Ascending aorta (tissue), 2 donors: Measurements from ENCODE around the gene KRABD2.
"Not testable (repeated sequence)": the region's sequence is repeated elsewhere in the genome, so short reads cannot be mapped to it uniquely, and the experiment has no call there.

Source experiments
- DNase-seq, 2 donors: peaks; one replicate each; pipeline ENCODE4 v3.0.0-alpha.2; 2019; ENCODE audit warnings: low spot score in 2 of 2
- H3K27ac ChIP-seq, 2 donors: fragments of 200-600 bp; sonication (generic); one replicate each; pipeline ENCODE4 v1.5.1; 2016 to 2017; ENCODE audit warnings: mild to moderate bottlenecking in 1 of 2
- H3K27me3 ChIP-seq: fragments of 200-600 bp; sonication (generic); one replicate; pipeline ENCODE4 v1.5.1; 2017
- H3K36me3 ChIP-seq, 2 donors: fragments of 200-600 bp; sonication (generic); one replicate each; pipeline ENCODE4 v1.5.1; 2016
- H3K4me1 ChIP-seq, 2 donors: fragments of 200-600 bp; sonication (generic); one replicate each; pipeline ENCODE4 v1.5.1; 2016 to 2017; ENCODE audit warnings: mild to moderate bottlenecking in 1 of 2
- H3K4me3 ChIP-seq, 2 donors: fragments of 200-600 bp; sonication (generic); one replicate each; pipeline ENCODE4 v1.5.1; 2016 to 2017; ENCODE audit warnings: mild to moderate bottlenecking in 1 of 2
- H3K9me3 ChIP-seq, 2 donors: fragments of 200-600 bp; sonication (generic); one replicate each; pipeline ENCODE4 v1.5.1; 2016
- CTCF ChIP-seq, 3 experiments: fragments of 200-600 bp in 2 of 3; fragments of 450-650 bp in 1 of 3; sonication (generic) in 2 of 3; IDR thresholded peaks; one replicate each; pipeline ENCODE4 v1.5.1; 2016 to 2019; ENCODE audit warnings: antibody characterized with exemption in 3 of 3, mild to moderate bottlenecking in 1 of 3, moderate library complexity in 1 of 3
- intact Hi-C: fragments of 100-400 bp; cut with DNase I; formaldehyde crosslinking; loops from one replicate; pipeline ENCODE4 v1.15.1; 2023

KRABD2 gene

DNA sequence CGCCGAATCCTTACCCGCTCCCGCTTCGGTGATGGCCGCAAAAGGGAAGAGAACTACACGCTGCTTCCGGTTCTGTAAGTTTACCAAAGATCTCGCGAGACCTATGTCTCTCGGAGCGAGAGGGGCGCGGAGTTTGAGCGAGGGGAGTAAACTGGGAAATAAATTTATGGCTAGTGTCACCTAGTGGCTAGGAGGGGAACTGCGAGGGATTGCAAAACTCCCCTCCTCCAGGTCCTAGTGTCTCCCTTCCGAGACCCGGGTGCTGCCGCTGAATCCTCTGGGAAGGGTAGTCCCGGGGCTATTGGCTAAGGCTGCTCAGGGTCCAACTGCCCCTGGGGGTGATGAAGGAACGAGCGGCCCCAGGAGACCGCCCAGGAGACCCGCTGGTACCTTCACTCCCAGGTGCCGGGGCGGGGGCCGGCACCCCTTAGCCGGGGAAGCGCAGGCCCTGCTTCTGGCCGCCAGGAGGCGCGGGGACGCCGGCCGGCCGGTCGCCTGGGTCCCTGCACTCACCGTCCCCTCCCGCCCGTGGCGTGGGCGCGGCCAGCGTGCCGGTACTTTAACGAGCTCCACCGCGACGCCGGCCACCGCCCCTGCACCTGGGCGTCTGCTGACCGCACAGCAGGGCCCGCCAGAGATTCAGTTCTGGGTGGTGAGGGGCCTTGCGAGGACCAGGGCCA, 6.8 kb upstream of the KRABD2 start, which contains the start of gene RPL26:
Gene RPL26, minus strand, starts transcription at position 51 of the 680 bp plus-strand sequence. CDS start 883 bp downstream, outside the sequence.
- TF ChIP-seq CTCF (IDR thresholded peaks at IDR 0.05): peak; percentile 96 to 99 (median 97)
- intact Hi-C loops: loop anchor here (2.0 to 10.0 kb wide), 4 partner anchors 48 to 512 kb away; no protein-coding TSS in a partner anchor
- Histone ChIP-seq H3K9me3 (no peaks in the 10 kb centered on the region), H3K27ac (peak within 1 kb of the TSS; percentile 76 to 81), H3K27me3 (no peaks in the 10 kb centered on the region), H3K4me3 (peak within 1 kb of the TSS; percentile 93 to 95), H3K4me1 (peaks cover 11 to 19% of the 10 kb centered on the region in 2 donors), H3K36me3 (peaks cover 29 to 34% of the 10 kb centered on the region in 2 donors)
- peak; percentile 94 to 99 for DNase-seq

DNA sequence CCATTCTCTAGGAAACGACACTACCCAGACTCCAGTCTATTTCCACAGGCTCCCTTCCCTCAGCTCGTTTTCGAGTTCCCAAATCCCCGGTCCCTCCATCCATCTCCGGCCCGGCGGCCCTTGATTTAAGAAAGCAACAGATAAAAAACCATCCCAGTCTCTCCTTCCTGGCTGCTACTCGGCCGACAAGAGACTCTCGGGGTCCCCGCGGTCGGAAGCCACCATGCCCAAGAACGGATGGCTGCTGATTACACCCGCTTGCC, 6.3 kb upstream of the KRABD2 start:
- no peaks in the 10 kb centered on the region for H3K9me3 ChIP-seq
- H3K36me3 ChIP-seq: peaks cover 32 to 38% of the 10 kb centered on the region in 2 donors
- H3K4me3 ChIP-seq: peak overlapping the region; percentile 93 to 95
- intact Hi-C loops: loop anchor here (2.0 to 10.0 kb wide), 4 partner anchors 48 to 512 kb away; no protein-coding TSS in a partner anchor
- TF ChIP-seq CTCF (IDR thresholded peaks at IDR 0.05): no peak
- no peaks in the 10 kb centered on the region for H3K27me3 ChIP-seq
- no peak for DNase-seq
- H3K4me1 ChIP-seq: peaks cover 11 to 19% of the 10 kb centered on the region in 2 donors
- peak overlapping the region; percentile 76 to 81 for H3K27ac ChIP-seq

DNA sequence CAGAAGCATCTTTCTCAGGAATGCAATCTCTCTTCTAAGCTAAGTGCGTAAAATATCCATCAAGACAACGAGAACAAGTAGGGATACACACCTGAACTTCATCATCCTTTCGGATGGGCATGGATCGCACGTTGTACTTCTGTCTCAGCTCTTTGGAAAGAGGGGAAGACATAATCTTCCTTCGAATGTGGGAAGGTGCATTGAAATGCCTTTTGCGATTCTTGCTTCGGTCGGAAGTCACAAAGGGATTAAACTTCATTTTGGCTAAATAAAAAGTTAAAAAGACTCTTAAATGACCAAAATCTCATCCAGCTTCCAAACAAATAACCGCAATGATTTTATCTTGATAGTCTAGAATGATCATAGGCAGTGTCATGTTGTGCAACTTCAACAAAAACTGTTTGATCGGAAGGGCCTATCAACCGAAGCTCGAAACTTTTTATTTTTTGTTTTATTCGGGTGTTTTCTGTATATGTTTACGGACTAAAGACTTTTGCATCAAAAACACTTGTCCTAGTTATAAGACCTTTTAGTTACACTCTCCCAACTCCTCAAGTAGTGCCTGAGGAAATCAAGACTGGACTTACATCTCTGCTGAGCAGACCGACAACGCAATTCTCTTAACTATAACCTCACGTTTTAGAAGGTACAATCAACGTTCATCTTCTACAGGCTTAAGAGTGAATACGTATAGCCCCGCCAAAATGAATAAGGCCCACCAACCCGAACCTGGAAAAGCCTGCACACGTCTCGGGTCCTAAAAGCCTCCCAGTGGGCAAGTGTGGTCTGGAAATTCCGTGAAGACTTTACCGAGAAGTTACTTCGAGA, 5.8 kb upstream of the KRABD2 start:
- H3K4me1 ChIP-seq: peaks cover 11 to 19% of the 10 kb centered on the region in 2 donors
- TF ChIP-seq CTCF (IDR thresholded peaks at IDR 0.05): no peak
- DNase-seq: no peak
- peaks cover 35 to 44% of the 10 kb centered on the region in 2 donors for H3K36me3 ChIP-seq
- intact Hi-C loops: loop anchor here (2.0 to 10.0 kb wide), 4 partner anchors 49 to 513 kb away; no protein-coding TSS in a partner anchor
- no peaks in the 10 kb centered on the region for H3K9me3 ChIP-seq
- H3K27me3 ChIP-seq: no peaks in the 10 kb centered on the region
- peak overlapping the region; percentile 76 to 81 for H3K27ac ChIP-seq
- peak overlapping the region; percentile 93 to 95 for H3K4me3 ChIP-seq

DNA sequence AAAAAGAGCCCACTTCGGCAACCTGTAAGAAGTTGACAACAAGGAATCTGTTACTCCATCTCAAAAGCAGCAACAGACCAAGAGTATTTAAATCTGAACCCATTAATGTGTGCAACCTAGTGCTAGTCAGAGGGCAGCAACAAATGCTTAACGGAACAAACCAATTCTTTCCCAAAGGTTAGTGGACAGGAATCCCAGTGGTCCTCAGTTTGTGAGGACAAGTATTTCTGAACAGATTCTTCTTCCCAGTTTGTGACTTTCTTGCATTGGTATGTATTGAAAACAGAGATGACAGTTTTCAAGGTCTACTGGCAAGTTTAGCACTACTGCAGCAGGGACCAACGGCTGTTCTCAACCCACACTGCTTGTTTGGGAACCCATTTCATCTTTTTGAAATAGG, 3.5 kb upstream of the KRABD2 start:
- Histone ChIP-seq H3K36me3 (peaks cover 35 to 48% of the 10 kb centered on the region in 2 donors), H3K27me3 (no peaks in the 10 kb centered on the region), H3K4me1 (peaks cover 20 to 28% of the 10 kb centered on the region in 2 donors), H3K9me3 (no peaks in the 10 kb centered on the region), H3K27ac (no peak overlapping the region), H3K4me3 (no peak overlapping the region)
- no peak for DNase-seq
- intact Hi-C loops: loop anchor here (10.0 kb wide), 3 partner anchors 155 to 515 kb away; no protein-coding TSS in a partner anchor
- no peak for TF ChIP-seq CTCF (IDR thresholded peaks at IDR 0.05)

DNA sequence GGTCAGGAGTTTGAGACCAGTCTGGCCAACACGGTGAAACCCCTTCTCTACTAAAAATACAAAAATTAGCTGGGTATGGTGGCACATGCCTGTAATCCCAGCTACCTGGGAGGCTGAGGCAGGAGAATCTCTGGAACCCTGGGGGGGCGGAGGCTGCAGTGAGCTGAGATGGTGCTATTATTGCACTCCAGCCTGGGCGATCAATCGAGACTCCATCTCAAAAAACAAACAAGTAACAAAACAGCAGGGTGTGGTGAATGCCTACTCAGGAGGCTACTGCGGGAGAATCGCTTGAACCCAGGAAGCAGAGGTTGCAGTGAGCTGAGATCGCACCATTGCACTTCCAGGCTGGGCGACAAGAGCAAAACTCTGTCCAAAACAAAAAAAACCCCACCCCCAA, 1.6 kb upstream of the KRABD2 start:
- H3K27ac ChIP-seq, intact Hi-C loops, H3K4me3 ChIP-seq, DNase-seq, H3K9me3 ChIP-seq, H3K27me3 ChIP-seq: not testable (repeated sequence)
- Histone ChIP-seq H3K4me1 (peaks cover 19 to 22% of the 10 kb centered on the region in 2 donors), H3K36me3 (peaks cover 35 to 48% of the 10 kb centered on the region in 2 donors)

DNA sequence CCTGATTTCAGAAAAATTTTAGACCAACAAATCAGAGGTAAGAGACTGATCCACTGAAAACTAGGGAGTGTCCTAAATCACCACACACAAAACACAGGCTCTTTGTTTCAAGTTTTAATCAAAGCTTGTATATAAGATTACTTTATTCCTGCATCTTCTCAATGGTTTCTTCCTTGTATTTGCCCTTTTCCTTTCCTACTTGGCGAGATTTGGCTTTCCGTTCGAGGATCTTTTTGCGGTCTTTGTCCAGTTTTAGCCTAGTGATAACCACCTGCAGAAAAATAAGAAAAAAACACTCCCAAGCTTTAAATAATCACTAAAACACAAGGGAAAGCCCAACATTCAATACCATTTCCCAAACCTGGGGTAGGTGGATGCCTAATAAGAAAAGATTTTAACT, 918 bp upstream of the KRABD2 start:
- H3K27me3 ChIP-seq: no peaks in the 10 kb centered on the region
- peaks cover 35 to 48% of the 10 kb centered on the region in 2 donors for H3K36me3 ChIP-seq
- H3K27ac ChIP-seq: peak overlapping the region in 1 of 2 donors; percentile 79
- TF ChIP-seq CTCF (IDR thresholded peaks at IDR 0.05): no peak
- peaks cover 19 to 22% of the 10 kb centered on the region in 2 donors for H3K4me1 ChIP-seq
- no peaks in the 10 kb centered on the region for H3K9me3 ChIP-seq
- DNase-seq: no peak
- no peak overlapping the region for H3K4me3 ChIP-seq
- intact Hi-C loops: no loop called here
